DND-41 (cell line): ENCODE data around the gene TPCN1.
A peak's percentile ranks its signal among the peaks of the same experiment; 100 is the strongest.

Experiments
- ATAC-seq: fragments of 200-7000 bp; cut with Tn5 transposase; 3 replicates; pipeline ENCODE4 v1.9.1; 2021; ENCODE audit warnings: low read depth; ENCODE audit not compliant: insufficient read depth
- DNase-seq: peaks from one replicate; pipeline ENCODE4 v3.0.0-alpha.2; 2020
- H2AFZ ChIP-seq: 2 replicates; pipeline ENCODE4 v1.6.0; 2012; ENCODE audit warnings: low read depth, low read length
- H3K27ac ChIP-seq: 2 replicates; pipeline ENCODE4 v1.5.1; 2012; ENCODE audit warnings: low read length, inconsistent platforms
- H3K27me3 ChIP-seq: fragments of 200-600 bp; sonication (generic); 2 replicates; pipeline ENCODE4 v1.6.0; 2012; ENCODE audit warnings: low read length, mild to moderate bottlenecking, inconsistent platforms; ENCODE audit not compliant: insufficient read depth, poor library complexity
- H3K36me3 ChIP-seq: 2 replicates; pipeline ENCODE4 v1.5.1; 2012; ENCODE audit warnings: low read length, inconsistent platforms; ENCODE audit not compliant: insufficient read depth
- H3K4me1 ChIP-seq: 2 replicates; pipeline ENCODE4 v1.5.1; 2012; ENCODE audit warnings: mild to moderate bottlenecking, low read length; ENCODE audit not compliant: insufficient read depth
- H3K4me2 ChIP-seq: 2 replicates; pipeline ENCODE4 v1.6.0; 2012; ENCODE audit warnings: mild to moderate bottlenecking, moderate library complexity, low read length, inconsistent platforms; ENCODE audit not compliant: insufficient read depth
- H3K4me3 ChIP-seq, 2 experiments: fragments of 200-600 bp in 1 of 2; shearing (Covaris generic) in 1 of 2; 2 replicates each; pipeline ENCODE4 v1.5.1; 2012 to 2016; ENCODE audit warnings: inconsistent platforms in 2 of 2, low read length in 2 of 2, mild to moderate bottlenecking in 2 of 2, low read depth in 1 of 2, moderate library complexity in 1 of 2
- H3K79me2 ChIP-seq: 2 replicates; pipeline ENCODE4 v1.6.0; 2012; ENCODE audit warnings: low read length, inconsistent platforms; ENCODE audit not compliant: insufficient read depth
- H3K9ac ChIP-seq: 2 replicates; pipeline ENCODE4 v1.6.0; 2012; ENCODE audit warnings: low read depth, mild to moderate bottlenecking, inconsistent platforms, low read length, moderate library complexity
- H3K9me3 ChIP-seq: 2 replicates; pipeline ENCODE4 v1.5.1; 2012; ENCODE audit warnings: low read length, moderate library complexity, mild to moderate bottlenecking, inconsistent platforms; ENCODE audit not compliant: insufficient read depth, severe bottlenecking
- H4K20me1 ChIP-seq: 2 replicates; pipeline ENCODE4 v1.6.0; 2012; ENCODE audit warnings: low read length; ENCODE audit not compliant: insufficient read depth
- EZH2 ChIP-seq: IDR thresholded peaks from 3 replicates; pipeline ENCODE4 v1.6.1; 2012; ENCODE audit warnings: borderline replicate concordance, low read depth, mild to moderate bottlenecking, moderate library complexity, low read length, inconsistent platforms; ENCODE audit not compliant: severe bottlenecking
- TF ChIP-seq, protein P1 (sequence below): IDR thresholded peaks from 2 replicates; pipeline ENCODE4 v1.5.1; 2012; ENCODE audit warnings: borderline replicate concordance, low read length, moderate library complexity, mild to moderate bottlenecking; ENCODE audit not compliant: poor library complexity, severe bottlenecking; ENCODE audit errors: extremely low read depth

TPCN1 gene

DNA sequence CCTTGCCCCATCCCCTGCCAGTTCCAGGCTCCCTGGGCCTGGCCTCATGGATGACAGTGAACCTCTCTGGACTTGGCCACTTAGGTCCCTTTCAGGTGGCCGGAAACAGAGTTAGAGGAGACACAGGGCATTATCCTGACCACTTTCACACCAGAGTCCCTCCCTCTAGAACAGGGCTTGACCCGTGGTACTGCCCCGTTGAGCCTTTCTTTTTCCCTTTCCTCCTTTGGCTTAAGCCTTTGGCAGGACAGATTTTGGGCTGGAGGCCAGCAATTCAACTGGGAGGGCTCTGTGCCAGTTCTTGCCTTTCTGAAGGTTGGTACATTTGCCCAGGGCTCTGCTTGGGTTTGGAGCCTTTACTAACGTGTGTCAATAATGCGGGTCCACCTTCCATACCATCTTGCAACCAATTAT is 22.8 kb downstream of the TPCN1 start:
- TF ChIP-seq EZH2, result no peak
- TF ChIP-seq, protein P1, sequence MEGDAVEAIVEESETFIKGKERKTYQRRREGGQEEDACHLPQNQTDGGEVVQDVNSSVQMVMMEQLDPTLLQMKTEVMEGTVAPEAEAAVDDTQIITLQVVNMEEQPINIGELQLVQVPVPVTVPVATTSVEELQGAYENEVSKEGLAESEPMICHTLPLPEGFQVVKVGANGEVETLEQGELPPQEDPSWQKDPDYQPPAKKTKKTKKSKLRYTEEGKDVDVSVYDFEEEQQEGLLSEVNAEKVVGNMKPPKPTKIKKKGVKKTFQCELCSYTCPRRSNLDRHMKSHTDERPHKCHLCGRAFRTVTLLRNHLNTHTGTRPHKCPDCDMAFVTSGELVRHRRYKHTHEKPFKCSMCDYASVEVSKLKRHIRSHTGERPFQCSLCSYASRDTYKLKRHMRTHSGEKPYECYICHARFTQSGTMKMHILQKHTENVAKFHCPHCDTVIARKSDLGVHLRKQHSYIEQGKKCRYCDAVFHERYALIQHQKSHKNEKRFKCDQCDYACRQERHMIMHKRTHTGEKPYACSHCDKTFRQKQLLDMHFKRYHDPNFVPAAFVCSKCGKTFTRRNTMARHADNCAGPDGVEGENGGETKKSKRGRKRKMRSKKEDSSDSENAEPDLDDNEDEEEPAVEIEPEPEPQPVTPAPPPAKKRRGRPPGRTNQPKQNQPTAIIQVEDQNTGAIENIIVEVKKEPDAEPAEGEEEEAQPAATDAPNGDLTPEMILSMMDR, result no peak
- no peaks in the 10 kb centered on the region for H3K4me1 ChIP-seq
- H3K27me3 ChIP-seq, result no peaks in the 10 kb centered on the region
- H2AFZ ChIP-seq, result no peak overlapping the region
- H3K9ac ChIP-seq, result no peak overlapping the region
- DNase-seq, result no peak
- peaks cover 57% of the 10 kb centered on the region for H3K36me3 ChIP-seq
- H4K20me1 ChIP-seq, result no peaks in the 10 kb centered on the region; the same call in 1 of the 2 replicates
- H3K9me3 ChIP-seq, result no peaks in the 10 kb centered on the region
- ATAC-seq, result no peak
- H3K4me2 ChIP-seq, result no peak overlapping the region
- H3K27ac ChIP-seq, result peak overlapping the region; percentile 45; the same call in 1 of the 2 replicates
- 0 out of 2 replicates have a peak, but pooled peaks cover 3% of the 10 kb centered on the region for H3K79me2 ChIP-seq
- H3K4me3 ChIP-seq, result no peak overlapping the region

DNA sequence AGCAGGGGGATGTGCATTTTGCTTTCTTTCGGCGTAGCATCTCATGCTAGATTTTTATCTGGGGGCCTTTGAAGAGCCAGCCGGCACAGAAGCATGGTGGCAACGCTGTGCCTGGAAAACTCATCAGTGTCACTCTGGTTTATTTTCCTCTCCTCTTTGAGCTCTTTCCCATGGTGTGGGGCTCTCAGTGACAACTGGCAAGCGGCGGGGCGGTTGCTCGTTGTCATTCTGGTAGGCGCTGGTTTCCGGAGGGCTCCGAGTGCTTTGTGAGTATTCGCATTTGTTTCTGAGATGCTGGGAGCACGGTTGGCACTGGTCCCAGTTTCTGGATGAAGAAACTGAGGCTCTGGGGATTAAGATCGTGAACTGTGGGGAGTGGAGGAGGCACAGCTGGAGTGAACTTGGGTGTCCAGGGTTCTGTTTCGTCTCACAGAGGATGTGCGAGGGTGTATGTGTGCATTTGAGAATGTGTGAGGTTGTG is 23.3 kb downstream of the TPCN1 start:
- Histone ChIP-seq H3K4me1 (no peaks in the 10 kb centered on the region), H3K4me3 (no peak overlapping the region), H3K36me3 (peaks cover 57% of the 10 kb centered on the region), H2AFZ (no peak overlapping the region), H3K9ac (no peak overlapping the region), H3K27ac (no peak overlapping the region; the same call in 1 of the 2 replicates), H3K79me2 (0 out of 2 replicates have a peak, but pooled peaks cover 3% of the 10 kb centered on the region), H3K4me2 (no peak overlapping the region), H3K9me3 (no peaks in the 10 kb centered on the region), H3K27me3 (no peaks in the 10 kb centered on the region), H4K20me1 (no peaks in the 10 kb centered on the region; the same call in 1 of the 2 replicates)
- TF ChIP-seq, protein P1, result no peak
- no peak for TF ChIP-seq EZH2
- ATAC-seq (no peak), DNase-seq (no peak)

DNA sequence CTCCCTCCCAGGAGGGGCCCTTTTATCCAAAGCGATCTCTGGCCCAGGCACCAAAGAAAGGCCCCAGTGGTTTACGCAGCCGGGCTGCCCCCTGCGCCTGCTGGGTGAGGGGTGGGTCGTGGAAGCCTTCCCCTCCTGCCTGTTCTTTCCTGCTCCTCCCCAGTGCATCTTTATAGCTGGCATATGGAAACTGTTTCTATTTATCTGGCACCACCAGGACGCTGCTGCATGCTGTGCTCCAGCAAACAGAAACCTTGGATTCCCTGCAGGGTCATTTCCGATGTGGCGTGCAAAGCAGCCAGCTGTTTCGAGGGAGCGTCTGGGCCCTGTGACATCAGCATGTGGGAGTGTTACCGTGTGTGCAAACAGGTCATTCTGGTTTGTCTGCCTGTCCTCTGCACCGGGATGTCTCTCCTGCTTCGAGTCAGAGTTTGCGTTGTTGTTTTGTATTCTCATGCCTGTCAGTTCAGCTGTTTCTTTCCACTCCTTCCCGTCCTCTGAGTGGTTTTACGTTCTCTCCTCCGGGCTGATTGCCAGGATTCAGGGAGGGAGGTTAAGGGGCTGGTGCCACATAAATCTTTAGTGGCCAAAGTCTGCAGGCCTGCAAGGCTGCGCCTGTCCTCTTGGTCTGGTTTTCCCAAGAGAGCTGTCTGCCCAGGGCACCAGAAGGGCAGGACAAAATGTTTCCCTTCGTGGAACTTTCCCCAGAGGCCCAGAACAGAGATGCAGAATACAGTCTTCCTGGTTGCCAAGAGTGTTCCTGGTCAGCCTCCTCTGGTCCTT is 24.6 kb downstream of the TPCN1 start:
- H3K27me3 ChIP-seq, result no peaks in the 10 kb centered on the region
- no peaks in the 10 kb centered on the region; the same call in 1 of the 2 replicates for H4K20me1 ChIP-seq
- peaks cover 58% of the 10 kb centered on the region for H3K36me3 ChIP-seq
- H3K4me2 ChIP-seq, result no peak overlapping the region
- peak overlapping the region; percentile 45; the same call in 1 of the 2 replicates for H3K27ac ChIP-seq
- H3K4me3 ChIP-seq, result no peak overlapping the region
- no peak overlapping the region for H3K9ac ChIP-seq
- H2AFZ ChIP-seq, result no peak overlapping the region
- H3K9me3 ChIP-seq, result no peaks in the 10 kb centered on the region
- 0 out of 2 replicates have a peak, but pooled peaks cover 3% of the 10 kb centered on the region for H3K79me2 ChIP-seq
- ATAC-seq (no peak), DNase-seq (no peak)
- no peak for TF ChIP-seq EZH2
- TF ChIP-seq, protein P1, result no peak
- no peaks in the 10 kb centered on the region for H3K4me1 ChIP-seq
